GM21576 (cell line): ENCODE measurements around the gene ZWILCH.
"Not testable (repeated sequence)": the region's sequence is repeated elsewhere in the genome, so short reads cannot be mapped to it uniquely, and the experiment has no call there.

Source experiments
- ATAC-seq: cut with Tn5 transposase; IDR thresholded peaks from one replicate; pipeline ENCODE4 v1.9.1; 2021; ENCODE audit warnings: mild to moderate bottlenecking, moderate library complexity; ENCODE audit not compliant: unreplicated experiment

Gene ZWILCH

GRCh38 chr15:66486887-66487286, 18.2 kb upstream of the ZWILCH start:
- ATAC-seq = no peak

- no peak for ATAC-seq
Observed at GRCh38 chr15:66488525-66488924, 16.6 kb upstream of the ZWILCH start.

GRCh38 chr15:66489179-66489791, 15.8 kb upstream of the ZWILCH start:
- no peak for ATAC-seq

- ATAC-seq = no peak
Observed at GRCh38 chr15:66491846-66492245, 13.3 kb upstream of the ZWILCH start.

GRCh38 chr15:66494262-66494661, 10.9 kb upstream of the ZWILCH start:
- no peak for ATAC-seq

GRCh38 chr15:66496951-66497501, 8.1 kb upstream of the ZWILCH start:
- ATAC-seq = peak; percentile 10

DNA sequence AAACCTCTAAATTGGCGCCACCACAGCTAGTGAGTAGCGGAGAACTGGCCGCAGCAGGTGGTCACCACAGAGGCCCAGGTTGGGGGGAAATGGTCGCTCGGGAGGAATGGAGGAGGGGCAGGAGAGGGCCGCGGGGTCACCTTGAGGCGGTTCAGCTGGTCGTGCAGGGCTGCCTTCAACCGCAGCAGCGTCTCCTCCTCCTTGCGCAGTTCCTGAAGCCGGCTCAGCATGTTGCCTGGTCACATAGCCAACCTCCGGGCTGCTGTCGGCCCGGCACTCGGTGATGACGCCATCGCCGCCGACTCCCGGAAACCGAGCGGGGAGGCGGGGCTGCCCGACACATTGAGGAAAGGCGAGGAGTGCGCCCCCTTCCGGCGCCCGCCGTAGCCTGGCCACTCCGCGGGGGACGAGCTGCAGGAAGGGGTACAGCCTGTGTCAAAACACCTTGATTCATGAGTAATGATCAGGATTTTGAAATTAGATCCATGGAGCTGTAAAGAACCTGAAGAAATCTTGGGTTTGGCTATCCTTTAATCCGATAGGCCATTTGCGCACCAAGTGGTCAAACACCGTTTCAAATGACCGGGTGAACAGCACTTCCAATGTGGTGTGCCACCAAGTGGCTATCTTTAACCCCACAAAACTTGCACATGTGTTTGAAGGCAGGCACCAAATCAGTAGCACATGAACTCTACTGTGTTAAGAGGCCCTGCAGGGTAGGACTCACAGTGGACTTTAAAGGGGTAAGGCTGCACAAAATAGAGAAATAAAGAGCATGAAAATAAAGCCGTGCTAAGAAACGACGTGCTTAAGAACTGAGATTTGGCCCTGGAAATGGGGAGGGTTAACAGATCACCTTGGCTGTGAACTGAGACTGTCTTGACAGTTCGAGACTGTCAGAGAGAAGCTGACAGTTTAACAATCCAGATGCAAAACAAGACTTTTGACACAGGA, 7.3 kb upstream of the ZWILCH start, which contains the start of gene SNAPC5:
SNAPC5 (minus strand) TSS at position 261 of the 954 bp plus-strand sequence; CDS start at position 230, 31 bp downstream.
- peak; percentile 70 for ATAC-seq

DNA sequence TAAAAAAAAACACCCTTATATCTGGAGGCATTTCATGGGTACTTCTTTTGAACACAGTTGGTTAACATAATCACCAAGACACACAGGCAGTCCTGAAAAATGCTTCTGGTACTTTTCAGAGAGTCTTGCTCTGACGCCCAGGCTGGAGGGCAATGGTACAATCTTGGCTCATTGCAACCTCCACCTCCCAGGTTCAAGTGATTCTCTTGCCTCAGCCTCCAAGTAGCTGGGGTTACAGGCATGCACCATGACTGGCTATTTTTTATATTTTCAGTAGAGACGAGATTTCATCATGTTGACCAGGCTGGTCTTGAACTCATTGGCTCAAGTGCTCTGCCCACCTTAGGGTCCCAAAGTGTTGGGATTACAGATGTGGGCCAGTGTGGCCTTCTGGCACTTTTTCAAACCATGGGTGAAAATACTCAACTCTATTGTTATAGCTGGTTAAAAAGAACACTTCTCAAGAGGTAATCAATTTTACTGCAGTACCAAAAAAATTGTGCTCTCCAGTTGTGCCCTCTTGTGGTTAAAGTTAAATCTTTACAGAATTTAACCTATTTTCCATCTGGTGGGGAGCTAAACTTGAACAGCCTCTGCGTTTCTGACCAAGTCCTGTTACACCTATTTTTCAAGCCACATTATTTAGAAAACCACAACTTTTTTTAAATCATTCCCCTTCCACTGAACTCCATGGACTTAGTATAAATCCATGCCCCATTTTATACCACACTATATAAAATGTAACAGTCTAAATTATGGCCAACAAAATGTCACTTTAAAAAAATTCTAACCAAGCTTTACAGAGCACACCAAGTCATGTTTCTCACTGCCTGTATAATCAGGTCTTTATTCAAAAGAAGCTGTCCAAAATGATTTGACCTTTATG, 6.4 kb upstream of the ZWILCH start:
- ATAC-seq = no peak

DNA sequence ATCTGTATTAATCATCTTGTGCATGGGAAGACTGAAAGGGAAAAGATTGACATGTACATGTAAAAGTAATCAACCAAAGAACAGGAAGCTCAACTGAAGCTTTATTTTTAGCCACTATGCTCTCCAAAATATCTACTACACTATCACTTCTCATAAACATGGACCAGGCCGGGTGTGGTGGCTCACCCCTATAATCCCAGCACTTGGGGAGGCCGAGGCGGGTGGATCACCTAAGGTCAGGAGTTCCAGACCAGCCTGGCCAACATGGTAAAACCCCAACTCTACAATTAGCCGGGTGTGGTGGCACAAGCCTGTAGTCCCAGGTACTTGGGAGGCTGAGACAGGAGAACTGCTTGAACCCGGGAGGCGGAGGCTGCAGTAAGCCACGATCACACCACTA, 4.8 kb upstream of the ZWILCH start:
- not testable (repeated sequence) for ATAC-seq

DNA sequence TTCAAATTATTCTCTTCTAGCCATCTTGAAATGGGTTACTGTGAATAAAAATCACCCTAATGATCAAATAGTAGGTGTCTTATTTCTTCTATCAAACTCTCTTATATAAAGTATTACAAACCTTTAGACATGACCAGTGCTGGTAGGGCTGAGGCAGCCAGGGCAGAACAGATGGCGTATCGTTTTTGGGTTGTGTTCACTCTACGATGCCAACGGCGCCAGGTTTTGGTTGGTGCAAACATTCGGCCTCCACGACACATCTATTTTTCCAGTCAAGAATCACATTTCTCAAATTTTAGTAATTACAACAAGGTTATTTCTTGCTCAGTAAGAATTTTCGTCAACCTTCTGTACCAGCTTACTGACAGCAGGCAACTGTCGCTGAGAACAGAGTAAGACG, 2.6 kb upstream of the ZWILCH start:
- ATAC-seq = no peak

DNA sequence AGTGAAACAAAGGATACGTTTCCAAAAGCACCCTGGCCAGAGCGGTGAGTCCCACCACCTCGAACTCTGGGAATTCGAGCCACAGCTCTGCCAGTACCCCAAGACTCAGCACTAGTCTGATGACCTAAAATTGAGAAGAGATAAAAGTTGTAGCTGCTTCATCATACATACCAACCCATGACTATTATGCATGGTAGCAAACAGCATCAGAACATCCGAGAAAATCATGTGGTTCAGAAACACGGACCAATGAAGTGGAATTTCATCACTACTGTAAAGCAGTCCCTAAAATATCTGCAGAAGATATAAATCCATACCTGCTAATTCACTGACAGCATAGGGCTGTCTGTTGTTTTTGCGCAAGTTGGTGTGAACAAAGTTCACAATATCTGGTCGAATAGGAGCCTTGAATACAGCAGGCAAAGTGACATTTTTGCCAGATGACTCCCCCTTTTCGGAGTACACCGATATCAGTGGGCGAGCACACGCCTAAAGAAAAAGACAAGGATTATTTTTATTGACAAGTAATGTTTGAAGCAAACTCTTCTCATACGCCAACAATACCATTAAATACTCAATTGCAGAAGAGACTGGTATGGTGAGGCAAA, 2.0 kb upstream of the ZWILCH start:
- not testable (repeated sequence) for ATAC-seq

DNA sequence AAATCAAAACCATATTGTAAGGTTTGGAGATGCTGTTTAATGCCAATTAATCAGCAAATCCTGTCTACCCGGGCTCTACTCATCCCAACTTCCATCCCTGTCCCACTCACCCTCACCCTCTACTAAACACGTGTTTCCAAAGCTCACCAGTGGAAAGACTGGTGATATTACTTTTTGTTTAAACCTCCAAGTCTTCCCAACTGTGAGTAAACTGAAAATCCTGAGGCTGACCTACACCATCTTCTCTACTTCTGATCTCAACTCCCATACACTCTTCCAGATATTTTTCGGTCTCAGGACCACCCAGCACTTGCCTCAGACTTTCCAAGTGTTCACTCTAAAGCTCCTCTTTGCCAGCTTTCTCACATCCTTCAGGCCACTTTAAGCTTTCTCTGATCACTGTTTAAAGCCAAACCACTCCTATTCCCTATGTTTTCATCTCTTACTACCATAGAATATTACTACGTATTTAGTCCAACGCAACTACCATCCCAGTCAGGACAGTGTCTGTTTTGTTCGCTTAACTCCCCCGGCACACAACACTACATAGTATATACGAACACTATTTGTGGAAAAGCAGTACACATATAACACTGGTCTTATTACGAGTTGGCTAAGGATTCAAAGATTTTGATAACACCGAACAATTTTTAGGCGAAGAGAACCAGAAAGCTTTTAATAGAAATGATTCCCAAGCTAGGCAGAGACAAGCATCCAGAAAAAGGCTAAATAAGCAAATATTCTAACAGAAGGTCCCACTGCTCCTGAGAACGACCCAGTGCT, 1.2 kb upstream of the ZWILCH start:
- ATAC-seq = no peak

DNA sequence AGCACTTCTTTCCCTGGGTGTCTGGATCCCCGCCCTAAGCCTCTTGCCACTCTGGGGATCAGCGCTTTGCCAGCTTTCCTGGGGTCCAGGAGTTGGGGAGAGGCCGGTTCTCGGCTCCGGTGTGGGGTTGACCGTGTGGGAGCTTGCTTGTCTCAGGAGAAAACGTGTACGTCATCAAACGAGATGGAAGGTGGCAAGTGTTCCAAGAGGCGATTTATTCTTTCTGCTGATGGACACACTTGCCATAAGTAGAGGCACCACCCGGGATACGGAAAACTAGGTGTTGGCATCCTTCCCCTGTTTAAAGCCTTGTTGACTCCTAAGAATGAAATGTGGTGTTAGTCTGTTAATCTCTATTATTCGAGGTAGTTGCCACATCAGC, 295 bp downstream of the ZWILCH start:
- ATAC-seq = no peak

DNA sequence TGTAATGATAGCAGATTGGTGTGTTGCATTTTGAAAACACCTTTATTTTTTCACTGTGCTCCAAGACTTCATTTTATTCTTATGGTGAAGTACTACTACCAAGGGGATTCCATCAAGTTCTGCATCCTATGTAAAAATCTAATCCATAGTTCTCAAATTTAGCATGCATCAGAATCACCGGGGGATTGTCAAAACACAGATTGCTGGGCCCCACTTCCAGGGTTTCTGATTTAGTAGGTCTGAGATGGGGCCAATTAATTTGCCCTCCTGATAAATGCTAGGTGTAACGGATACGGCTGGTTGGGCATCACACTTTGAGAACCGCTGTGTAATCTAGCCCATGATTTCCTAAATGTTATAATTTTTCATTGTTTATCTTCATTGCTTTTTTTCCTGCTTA, 692 bp downstream of the ZWILCH start:
- no peak for ATAC-seq

GRCh38 chr15:66508293-66508883, 3.3 kb downstream of the ZWILCH start:
- no peak for ATAC-seq

GRCh38 chr15:66514586-66514985, 9.5 kb downstream of the ZWILCH start:
- ATAC-seq = no peak

DNA sequence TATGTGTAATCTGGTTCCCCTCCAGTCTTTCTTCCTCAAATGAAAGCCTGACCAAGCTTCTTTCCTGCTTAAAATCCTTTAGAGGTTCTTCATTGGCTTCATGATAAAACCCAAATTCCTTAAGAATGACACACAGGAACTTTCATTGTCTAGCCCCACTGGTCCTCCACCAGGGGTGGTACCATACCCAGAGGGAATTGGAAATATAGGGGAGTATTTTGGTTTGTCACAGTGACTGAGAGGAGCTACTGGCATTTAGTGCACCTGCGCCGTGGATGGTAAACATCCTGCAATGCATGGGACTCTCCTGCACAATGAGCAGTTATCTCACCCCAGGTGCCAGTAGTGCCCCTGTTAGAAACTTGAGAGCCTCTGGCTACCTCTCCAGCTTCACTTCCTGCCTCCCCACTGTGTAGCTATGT, 10.8 kb downstream of the ZWILCH start:
- ATAC-seq = no peak

DNA sequence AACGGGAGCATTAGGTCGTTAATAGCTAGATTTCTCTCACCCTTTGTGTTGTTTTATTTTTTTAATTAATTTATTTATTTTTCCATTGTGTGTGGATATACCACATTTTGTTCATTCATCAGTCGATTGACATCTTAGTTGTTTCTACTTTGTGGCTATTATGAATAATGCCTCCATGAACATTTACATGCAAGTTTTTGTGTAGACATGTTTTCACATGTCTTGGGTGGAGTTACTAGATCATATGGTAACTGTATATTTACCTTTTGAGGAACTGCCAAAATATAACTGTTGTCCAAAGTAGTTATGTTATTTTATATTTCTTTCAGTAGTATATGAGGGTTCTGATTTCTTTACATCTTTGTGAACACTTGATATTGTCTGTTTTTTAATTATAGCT, 18.8 kb downstream of the ZWILCH start:
- no peak for ATAC-seq

- ATAC-seq = no peak
Observed at GRCh38 chr15:66524838-66525237, 19.7 kb downstream of the ZWILCH start.
